Measurements from ENCODE around the gene KLHDC3.

DNA sequence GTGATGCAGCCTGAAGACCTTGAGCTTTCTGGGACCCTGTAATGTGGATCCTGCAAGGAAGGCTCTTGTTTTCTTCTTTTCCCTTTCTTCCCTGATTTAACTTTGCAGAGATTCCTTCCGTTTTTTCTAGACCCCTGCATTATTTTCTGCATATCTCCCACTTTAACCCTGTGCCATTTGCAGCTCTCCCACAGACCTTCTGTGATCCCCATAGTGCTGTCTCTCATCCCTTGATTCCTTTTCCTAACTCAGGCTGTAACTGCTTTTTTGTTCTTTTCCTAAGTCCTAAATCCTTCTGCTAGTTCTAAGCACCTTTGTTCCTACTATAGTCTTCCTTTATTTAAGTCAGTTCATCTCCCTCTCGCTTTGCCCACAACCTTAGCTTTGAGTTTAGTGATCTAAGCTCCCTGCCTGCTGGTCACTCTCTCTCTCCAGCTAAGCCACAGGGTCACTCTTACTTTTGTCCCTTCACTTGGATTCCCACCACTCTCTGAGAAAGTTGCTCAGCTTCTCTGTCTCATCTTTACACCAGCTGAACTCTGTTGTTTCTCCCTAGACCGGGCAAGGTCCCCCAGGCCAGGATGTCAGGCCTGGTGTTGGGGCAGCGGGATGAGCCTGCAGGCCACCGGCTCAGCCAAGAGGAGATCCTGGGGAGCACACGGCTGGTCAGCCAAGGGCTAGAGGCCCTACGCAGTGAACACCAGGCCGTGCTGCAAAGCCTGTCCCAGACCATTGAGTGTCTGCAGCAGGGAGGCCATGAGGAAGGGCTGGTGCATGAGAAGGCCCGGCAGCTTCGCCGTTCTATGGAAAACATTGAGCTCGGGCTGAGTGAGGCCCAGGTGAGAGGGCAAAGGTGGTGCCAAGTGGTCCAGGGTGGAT, 46.9 kb downstream of the KLHDC3 start:
- no peak for TF ChIP-seq POLR2A (IDR thresholded peaks at IDR 0.05; ENCODE audit: low read depth, low read length)
- TF ChIP-seq POLR2AphosphoS5 (IDR thresholded peaks at IDR 0.05; ENCODE audit: low read depth, low read length) = no peak
